GM12873 (cell line): ENCODE results near the gene MAFF.

Experiments used
- TF ChIP-seq, protein P1 (sequence below): IDR thresholded peaks from 2 replicates; pipeline ENCODE4 v1.5.1; 2012; ENCODE audit warnings: low read depth, mild to moderate bottlenecking, moderate library complexity, low read length, control low read depth; ENCODE audit not compliant: insufficient read depth; ENCODE audit errors: missing control alignments

The MAFF gene

DNA sequence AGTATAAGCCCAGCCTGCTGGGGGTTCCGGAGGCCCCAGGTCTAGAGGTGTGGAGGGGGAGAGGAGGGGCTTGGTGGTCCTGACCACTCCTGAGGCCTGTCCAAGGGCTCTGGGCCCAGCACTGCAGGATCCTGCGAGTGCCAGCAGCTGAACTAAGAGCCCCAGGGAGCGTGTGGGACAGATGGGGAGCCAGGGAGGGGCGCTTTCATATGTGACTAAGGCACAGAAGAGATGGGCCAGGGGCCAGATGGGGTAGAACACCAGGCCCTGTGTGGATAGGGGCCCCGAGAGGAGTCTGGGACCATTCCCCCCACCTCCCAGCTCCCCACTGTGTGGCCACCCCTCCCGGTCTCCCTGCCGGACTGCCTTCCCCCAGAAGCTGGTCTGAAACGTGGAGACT lies 18.4 kb downstream of the MAFF start:
- TF ChIP-seq, protein P1, sequence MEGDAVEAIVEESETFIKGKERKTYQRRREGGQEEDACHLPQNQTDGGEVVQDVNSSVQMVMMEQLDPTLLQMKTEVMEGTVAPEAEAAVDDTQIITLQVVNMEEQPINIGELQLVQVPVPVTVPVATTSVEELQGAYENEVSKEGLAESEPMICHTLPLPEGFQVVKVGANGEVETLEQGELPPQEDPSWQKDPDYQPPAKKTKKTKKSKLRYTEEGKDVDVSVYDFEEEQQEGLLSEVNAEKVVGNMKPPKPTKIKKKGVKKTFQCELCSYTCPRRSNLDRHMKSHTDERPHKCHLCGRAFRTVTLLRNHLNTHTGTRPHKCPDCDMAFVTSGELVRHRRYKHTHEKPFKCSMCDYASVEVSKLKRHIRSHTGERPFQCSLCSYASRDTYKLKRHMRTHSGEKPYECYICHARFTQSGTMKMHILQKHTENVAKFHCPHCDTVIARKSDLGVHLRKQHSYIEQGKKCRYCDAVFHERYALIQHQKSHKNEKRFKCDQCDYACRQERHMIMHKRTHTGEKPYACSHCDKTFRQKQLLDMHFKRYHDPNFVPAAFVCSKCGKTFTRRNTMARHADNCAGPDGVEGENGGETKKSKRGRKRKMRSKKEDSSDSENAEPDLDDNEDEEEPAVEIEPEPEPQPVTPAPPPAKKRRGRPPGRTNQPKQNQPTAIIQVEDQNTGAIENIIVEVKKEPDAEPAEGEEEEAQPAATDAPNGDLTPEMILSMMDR = no peak

DNA sequence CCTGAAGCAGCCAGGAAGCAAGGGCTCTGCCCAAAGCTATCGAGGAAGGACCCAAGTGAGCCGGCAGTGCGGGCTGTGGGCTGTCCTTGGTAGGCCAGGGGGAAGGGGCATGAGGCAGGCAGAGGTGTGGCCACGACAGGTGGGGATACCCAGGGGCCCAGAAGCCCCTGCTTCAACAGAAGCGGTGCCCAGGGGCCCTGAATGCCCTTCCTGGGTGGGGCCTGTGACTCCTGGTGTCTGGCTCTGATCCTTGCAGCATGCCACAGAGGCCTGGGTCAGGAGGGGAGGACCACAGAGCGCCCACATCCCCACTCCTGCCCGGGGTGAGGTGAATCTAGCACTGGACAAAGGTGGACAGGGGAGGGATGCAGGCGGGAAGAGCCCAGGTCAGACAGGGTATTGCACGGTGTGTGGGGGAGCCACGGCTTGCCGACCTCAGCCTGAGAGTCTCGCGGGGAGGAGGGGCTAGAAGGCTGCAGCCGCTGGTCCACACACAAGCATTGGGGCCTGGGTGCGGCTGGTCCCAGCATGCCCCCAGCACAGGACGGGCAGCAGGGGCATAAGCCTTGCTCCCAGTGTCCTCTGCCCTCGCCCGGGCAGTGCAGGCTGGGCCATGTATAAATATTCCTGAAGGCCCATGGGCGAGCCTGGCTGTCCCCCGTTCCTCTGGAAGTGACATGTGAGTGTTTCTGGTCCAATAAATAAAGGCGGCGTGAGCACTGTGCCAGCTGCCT lies 19.0 kb downstream of the MAFF start:
- TF ChIP-seq, protein P1 = no peak

DNA sequence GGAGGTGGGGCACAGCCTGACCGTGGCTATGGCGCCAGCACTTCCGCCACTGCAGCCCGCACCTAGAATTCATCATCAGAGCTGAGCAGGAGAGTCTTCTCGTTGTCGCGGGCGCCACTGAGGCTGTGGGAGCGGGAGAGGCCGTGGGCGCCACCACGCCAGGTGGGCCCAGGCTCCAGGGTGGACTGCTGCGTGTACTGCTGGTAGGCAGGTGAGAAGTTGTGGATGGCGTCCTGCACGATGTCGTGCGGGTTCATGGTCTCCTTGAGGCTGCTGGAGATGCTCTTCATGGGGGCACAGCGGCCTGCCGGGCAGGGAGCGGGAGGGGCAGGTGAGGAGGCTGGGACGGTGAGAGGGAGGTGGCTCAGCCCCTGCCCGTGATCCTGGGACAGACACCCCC lies 19.6 kb downstream of the MAFF start:
- TF ChIP-seq, protein P1 = no peak

DNA sequence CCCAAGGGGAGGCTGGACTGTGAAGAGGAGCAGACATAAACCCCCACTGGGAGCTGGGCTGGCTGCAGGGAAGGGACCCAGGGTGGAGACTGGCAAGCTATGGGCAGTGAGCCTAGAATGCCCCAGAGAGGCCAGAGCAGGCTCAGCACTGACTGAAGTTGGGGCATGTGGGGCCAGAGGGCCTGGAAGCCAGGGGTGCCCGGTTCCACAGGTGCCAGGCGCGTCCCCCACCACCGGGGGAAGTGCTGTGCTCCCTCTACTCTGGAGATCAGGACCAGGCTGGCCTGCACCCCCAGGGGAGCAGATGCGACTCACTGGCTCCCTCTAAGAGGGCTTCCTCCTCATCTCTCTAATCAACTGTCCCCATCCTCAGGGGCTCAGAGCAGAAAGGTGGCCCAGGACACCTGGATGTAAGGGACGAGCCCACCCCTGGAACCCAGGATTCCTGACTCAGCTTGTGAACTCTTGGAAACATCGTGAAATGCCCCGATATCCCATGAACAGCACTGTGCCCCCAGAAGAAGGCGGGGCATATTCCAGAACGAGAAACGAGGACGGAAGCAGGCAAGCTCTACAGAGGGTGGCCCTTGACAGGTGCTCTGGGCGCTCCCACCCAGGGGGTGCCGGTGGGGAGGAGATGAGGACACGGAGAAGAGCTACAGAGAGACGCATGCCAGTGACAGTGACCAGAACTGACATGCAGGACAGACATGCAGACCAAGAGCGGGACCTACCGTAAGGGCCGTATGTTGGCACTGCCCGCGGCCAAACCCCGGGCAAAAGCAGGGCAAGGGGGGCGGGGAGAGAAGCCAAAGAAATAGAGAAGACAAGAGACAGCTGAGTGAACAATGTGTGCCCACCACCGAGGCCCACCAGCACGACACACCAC lies 20.4 kb downstream of the MAFF start:
- TF ChIP-seq, protein P1 = peak; percentile 3

DNA sequence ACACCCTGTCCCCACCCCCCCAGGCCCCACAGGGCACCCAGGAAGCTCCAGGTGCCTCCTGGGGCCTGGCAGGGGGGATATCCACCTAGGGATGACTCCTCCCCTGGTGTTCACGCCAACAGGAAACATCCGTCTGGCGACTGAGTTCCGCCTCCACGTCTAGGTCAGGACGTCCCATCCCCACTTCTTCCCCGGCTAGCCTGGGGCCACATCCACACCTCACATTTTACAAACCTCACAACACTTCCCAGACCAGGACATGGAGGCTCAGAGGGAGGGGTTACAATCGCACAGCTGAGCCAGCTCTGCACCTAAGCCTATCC lies 21.0 kb downstream of the MAFF start:
- TF ChIP-seq, protein P1 = no peak

DNA sequence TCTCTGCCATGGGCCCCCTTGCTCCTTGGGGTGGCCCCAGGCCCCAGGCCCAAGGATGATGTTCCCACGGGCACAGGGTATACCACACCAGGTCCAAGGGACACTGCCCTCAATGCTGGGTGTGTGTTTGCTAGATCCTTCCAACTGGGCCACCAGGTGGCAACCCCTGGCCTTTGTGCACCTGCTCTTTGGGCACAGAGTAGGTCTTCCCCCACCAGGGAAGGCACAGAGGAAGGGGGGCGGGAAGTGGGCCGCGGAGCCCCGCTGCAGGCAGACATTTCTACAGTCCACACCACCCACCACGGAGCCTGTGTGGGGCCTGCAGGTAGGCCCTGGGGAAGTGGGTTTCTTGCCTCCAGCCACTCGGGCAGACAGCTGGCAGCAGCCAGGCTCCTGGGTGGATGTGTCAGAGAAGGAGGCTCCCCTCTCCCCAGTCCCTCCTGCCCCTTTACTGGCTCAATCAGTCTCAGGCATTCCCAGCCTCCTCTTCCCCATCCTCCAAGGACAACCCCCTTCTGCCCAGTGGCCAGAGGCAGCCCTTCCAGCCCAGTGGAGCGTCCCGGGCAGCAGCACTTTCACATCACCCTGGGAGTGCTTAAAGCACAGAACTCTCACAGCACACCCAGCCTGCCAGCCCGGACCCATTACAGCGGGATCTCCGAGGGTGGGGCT lies 21.6 kb downstream of the MAFF start:
- TF ChIP-seq, protein P1 = peak; percentile 32
